HS-5 (cell line): ENCODE measurements around the gene TAS2R30.
"Not testable (repeated sequence)": the region's sequence is repeated elsewhere in the genome, so short reads cannot be mapped to it uniquely, and the experiment has no call there.

Source experiments
- DNase-seq: peaks from one replicate; pipeline ENCODE4 v3.0.0-alpha.2; 2012; ENCODE audit warnings: low read depth

TAS2R30 gene

DNA sequence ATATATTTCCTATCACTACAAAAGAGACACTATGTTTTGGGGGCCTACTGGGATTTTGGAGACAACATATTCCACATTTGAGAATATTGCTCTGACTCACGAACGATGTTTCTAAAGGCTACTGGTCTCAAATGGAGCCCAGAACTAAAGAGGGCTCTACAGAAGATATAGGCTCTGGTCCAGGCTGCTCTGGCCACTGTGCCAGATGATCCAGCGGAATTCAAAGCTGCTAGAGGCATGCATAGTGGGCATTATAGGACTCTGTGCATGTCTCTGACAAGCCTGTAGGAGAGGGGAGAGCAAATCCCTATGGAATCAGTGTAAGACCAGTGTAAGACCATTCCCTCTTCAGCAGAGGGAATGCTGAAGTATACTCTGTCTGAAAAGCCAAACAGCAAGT lies 4.1 kb downstream of the TAS2R30 start:
- no peak for DNase-seq

GRCh38 chr12:11114130-11114529 lies 20.3 kb downstream of the TAS2R30 start:
- not testable (repeated sequence) for DNase-seq

DNA sequence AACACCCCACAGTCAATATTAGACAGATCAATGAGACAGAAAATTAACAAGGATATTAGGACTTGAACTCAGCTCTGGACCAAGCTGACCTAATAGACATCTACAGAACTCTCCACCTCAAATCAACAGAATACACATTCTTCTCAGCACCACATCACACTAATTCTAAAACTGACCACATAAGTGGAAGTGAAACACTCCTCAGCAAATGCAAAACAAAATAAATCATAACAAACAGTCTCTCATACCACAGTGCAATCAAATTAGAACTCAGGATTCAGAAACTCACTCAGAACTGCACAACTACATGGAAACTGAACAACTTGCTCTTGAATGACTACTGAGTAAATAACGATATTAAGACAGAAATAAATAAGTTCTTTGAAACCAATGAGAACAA lies 23.2 kb downstream of the TAS2R30 start:
- DNase-seq = not testable (repeated sequence)

GRCh38 chr12:11108862-11109261 lies 25.6 kb downstream of the TAS2R30 start:
- DNase-seq = no peak

GRCh38 chr12:11107719-11108118 lies 26.7 kb downstream of the TAS2R30 start:
- no peak for DNase-seq

GRCh38 chr12:11106288-11106687 lies 28.2 kb downstream of the TAS2R30 start:
- DNase-seq = no peak

DNA sequence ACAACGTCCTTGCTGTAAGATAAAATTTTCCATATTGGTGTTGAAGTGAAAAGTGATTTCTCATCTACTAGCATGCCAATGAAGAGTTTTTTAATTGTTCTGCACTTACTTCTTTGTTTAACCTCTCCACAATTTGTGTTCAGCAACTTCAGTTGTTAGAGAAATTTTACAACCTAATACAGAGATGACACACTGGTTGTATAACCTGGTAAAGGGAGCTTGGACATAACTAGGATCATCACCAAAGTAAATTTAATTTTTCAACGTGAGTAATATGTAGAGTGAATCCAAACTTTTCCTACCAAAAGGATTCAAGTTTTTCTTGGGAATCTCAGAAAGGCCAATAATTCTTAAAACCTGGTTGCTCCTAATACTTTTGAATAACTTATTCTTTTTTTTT lies 28.9 kb downstream of the TAS2R30 start:
- DNase-seq = no peak

GRCh38 chr12:11094910-11095309 lies 39.5 kb downstream of the TAS2R30 start:
- not testable (repeated sequence) for DNase-seq

GRCh38 chr12:11092128-11092527 lies 42.3 kb downstream of the TAS2R30 start, which contains the start of gene TAS2R43:
Gene TAS2R43, minus strand, starts transcription at chr12:11092313. Its CDS starts 84 bp downstream, at chr12:11092229.
- DNase-seq = no peak

GRCh38 chr12:11089246-11089645 lies 45.2 kb downstream of the TAS2R30 start:
- DNase-seq = no peak

DNA sequence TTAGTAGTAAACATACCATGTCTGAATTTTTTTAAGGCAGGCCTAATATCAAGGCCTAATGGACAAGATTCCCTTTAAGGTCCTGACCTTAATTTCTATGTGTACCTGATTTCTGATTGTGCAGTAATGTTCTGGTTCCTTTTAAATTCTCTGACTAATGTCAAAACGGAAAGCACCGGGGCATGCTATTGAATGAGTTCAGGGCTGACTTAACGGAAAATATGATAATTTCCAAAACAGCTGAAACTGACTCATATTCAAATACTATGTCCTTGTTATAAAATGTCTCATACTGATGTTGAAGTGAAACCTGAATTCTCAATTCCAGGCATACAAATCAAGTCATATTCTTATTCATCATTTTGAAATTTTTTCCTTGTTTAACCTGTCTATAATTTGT lies 49.0 kb downstream of the TAS2R30 start:
- DNase-seq = peak; percentile 29
